Esophagus squamous epithelium (tissue), 4 donors: ENCODE results near the gene NFYA.

ENCODE experiments used
- POLR2A ChIP-seq, 4 donors: fragments of 450-650 bp; IDR thresholded peaks; one replicate each; pipeline ENCODE4 v1.6.1; 2017; ENCODE audit warnings: antibody characterized with exemption in 4 of 4, mild to moderate bottlenecking in 4 of 4, moderate library complexity in 3 of 4
- TF ChIP-seq, protein P1 (sequence below), 6 experiments: fragments of 450-650 bp in 4 of 6; fragments of 200-600 bp in 2 of 6; sonication (generic) in 2 of 6; IDR thresholded peaks; one replicate each; pipeline ENCODE4 v1.5.1; 2016 to 2019; ENCODE audit warnings: antibody characterized with exemption in 6 of 6, mild to moderate bottlenecking in 4 of 6, moderate library complexity in 4 of 6

DNA sequence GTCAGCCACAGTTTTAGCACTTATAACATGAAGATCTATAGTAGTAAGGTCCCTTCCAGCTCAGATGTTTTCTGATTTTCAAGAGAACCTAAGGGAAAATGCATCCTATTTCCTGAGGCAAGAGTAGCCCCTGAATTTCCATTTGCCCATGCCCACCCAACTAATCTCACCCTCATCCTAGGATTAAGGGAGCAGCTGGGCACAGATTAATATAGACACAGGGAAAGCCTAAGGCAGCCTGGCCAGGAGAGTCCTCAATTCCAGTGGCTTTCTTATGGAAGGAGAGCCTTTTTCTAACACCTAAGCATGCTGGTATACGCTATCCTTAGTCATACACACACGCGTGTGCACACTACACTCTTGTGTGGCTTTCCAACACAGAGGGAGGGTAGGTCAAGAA lies 18.3 kb upstream of the NFYA start:
- TF ChIP-seq, protein P1, sequence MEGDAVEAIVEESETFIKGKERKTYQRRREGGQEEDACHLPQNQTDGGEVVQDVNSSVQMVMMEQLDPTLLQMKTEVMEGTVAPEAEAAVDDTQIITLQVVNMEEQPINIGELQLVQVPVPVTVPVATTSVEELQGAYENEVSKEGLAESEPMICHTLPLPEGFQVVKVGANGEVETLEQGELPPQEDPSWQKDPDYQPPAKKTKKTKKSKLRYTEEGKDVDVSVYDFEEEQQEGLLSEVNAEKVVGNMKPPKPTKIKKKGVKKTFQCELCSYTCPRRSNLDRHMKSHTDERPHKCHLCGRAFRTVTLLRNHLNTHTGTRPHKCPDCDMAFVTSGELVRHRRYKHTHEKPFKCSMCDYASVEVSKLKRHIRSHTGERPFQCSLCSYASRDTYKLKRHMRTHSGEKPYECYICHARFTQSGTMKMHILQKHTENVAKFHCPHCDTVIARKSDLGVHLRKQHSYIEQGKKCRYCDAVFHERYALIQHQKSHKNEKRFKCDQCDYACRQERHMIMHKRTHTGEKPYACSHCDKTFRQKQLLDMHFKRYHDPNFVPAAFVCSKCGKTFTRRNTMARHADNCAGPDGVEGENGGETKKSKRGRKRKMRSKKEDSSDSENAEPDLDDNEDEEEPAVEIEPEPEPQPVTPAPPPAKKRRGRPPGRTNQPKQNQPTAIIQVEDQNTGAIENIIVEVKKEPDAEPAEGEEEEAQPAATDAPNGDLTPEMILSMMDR (IDR thresholded peaks at IDR 0.05): no peak
- TF ChIP-seq POLR2A (IDR thresholded peaks at IDR 0.05): no peak
